Fibroblast of pulmonary artery (primary cell): Measurements from ENCODE around the gene RALGPS1.

ENCODE experiments used
- DNase-seq: peaks from one replicate; pipeline ENCODE4 v3.0.0-alpha.2; 2010; ENCODE audit warnings: low read depth
- H3K4me3 ChIP-seq: replicated peaks from 2 replicates; pipeline ENCODE4 v1.5.1; 2011; ENCODE audit warnings: low read depth, mild to moderate bottlenecking, control low read depth, low read length, moderate library complexity
- TF ChIP-seq, protein P1 (sequence below): IDR thresholded peaks from 2 replicates; pipeline ENCODE4 v1.5.1; 2011; ENCODE audit warnings: mild to moderate bottlenecking, control low read depth, low read length, inconsistent platforms; ENCODE audit errors: missing control alignments

RALGPS1 gene

GRCh38 chr9:126914458-126915280 lies at the start of gene RALGPS1:
TSS of gene RALGPS1 (plus strand) at chr9:126914782. CDS start at chr9:126962290, 47,508 bp downstream.
- DNase-seq, result peak; percentile 94
- peak within 1 kb of the TSS; percentile 34 for H3K4me3 ChIP-seq
- TF ChIP-seq, protein P1, sequence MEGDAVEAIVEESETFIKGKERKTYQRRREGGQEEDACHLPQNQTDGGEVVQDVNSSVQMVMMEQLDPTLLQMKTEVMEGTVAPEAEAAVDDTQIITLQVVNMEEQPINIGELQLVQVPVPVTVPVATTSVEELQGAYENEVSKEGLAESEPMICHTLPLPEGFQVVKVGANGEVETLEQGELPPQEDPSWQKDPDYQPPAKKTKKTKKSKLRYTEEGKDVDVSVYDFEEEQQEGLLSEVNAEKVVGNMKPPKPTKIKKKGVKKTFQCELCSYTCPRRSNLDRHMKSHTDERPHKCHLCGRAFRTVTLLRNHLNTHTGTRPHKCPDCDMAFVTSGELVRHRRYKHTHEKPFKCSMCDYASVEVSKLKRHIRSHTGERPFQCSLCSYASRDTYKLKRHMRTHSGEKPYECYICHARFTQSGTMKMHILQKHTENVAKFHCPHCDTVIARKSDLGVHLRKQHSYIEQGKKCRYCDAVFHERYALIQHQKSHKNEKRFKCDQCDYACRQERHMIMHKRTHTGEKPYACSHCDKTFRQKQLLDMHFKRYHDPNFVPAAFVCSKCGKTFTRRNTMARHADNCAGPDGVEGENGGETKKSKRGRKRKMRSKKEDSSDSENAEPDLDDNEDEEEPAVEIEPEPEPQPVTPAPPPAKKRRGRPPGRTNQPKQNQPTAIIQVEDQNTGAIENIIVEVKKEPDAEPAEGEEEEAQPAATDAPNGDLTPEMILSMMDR, result no peak

- DNase-seq, result no peak
- no peak overlapping the region for H3K4me3 ChIP-seq
- TF ChIP-seq, protein P1, result no peak
These were observed 45.2 kb upstream of the RALGPS1 start for GRCh38 chr9:126869368-126869767.

DNA sequence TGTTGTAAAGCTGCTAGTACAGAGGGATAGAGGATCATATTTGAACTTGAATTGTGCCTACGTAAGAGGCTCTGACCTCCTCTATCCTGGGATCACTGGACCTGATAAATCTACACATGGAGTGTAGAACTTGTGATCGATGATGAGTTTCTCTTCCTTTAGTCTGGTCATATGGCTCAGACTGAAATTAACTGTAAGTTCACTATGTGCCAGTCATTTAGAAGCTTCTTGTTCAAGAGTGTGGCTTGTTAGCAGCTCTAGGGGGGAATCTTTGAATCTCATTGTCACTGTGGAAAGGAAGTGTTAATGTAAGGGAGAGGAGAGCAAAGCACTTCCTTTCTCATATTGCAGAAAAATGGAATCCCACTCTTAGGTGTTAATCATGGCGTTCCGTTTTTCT lies 42.1 kb upstream of the RALGPS1 start:
- DNase-seq, result no peak
- TF ChIP-seq, protein P1, result no peak
- no peak overlapping the region for H3K4me3 ChIP-seq

DNA sequence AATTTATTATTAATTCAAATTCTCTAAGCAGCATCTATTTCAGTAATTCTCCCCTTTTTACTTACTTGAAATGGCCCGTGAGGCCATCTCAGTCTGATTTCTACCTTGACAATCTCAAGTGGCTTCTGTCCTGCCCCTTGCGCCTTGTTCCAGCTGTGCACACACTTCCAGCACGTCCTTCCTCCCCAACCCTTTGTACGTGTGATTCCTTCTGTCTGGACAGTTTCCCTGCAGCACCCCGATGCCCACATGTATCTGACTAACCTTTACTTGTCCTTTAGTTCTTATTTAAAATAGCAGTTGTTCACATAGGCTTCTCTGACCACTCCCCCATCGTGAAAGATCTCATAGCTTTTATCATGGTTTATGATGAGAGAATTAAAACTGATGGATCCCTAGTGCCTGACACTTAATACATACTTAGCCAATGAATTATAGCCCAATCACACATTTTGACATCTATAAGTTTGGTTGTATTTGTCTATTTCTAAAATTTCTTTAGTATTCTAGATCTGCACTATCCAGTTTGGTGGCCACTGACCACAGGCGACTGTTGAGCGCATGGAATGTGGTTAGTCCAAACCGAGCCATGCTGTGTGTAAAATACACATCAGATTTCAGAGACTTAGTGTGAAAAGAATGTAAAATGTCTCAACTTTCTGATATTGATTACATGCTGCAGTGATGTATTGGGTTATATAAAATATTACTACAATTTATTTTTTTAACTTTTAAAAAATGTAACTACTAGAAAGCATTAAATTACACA lies 39.9 kb upstream of the RALGPS1 start:
- no peak for DNase-seq
- TF ChIP-seq, protein P1, result no peak
- no peak overlapping the region for H3K4me3 ChIP-seq

- H3K4me3 ChIP-seq, result no peak overlapping the region
- TF ChIP-seq, protein P1, result no peak
- no peak for DNase-seq
These were observed 38.6 kb upstream of the RALGPS1 start for GRCh38 chr9:126875756-126876510.

GRCh38 chr9:126876531-126876930 lies 38.1 kb upstream of the RALGPS1 start:
- no peak for DNase-seq
- TF ChIP-seq, protein P1, result no peak
- H3K4me3 ChIP-seq, result no peak overlapping the region
